D721Med (cell line): ENCODE data around the gene COL15A1.
"Not testable (repeated sequence)": the region's sequence is repeated elsewhere in the genome, so short reads cannot be mapped to it uniquely, and the experiment has no call there.

Source experiments
- DNase-seq: peaks from one replicate; pipeline ENCODE4 v3.0.0; 2011; ENCODE audit warnings: low spot score; ENCODE audit not compliant: insufficient read length
- FAIRE-seq: peaks from 2 replicates; lab custom pipeline; 2011; peaks lifted over from hg19 to GRCh38; lab: Jason Lieb, UNC
- TF ChIP-seq, protein P1 (sequence below): IDR thresholded peaks from 2 replicates; pipeline ENCODE4 v1.5.1; 2012; ENCODE audit warnings: mild to moderate bottlenecking, control low read depth; ENCODE audit not compliant: insufficient read depth; ENCODE audit errors: missing control alignments

Gene COL15A1

DNA sequence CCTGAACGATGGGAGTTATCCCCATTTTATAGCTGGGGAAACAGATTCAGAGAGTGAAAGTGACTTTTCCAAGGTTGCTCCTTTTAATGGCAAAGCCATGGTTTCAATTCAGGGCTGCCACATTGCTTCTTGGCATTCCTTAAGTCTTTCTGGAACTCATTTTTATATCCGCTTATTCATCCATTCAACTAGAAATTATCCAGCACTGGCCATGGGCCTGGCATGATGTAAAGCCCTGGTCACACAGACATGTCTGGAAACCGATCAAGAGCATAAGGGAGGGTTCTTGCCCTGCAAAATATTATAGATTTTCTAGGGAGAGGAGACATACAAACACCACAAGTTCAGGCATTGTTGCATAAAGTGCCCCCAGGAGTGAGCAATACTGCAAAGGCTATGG is 43.0 kb upstream of the COL15A1 start:
- FAIRE-seq, result no peak
- TF ChIP-seq, protein P1, sequence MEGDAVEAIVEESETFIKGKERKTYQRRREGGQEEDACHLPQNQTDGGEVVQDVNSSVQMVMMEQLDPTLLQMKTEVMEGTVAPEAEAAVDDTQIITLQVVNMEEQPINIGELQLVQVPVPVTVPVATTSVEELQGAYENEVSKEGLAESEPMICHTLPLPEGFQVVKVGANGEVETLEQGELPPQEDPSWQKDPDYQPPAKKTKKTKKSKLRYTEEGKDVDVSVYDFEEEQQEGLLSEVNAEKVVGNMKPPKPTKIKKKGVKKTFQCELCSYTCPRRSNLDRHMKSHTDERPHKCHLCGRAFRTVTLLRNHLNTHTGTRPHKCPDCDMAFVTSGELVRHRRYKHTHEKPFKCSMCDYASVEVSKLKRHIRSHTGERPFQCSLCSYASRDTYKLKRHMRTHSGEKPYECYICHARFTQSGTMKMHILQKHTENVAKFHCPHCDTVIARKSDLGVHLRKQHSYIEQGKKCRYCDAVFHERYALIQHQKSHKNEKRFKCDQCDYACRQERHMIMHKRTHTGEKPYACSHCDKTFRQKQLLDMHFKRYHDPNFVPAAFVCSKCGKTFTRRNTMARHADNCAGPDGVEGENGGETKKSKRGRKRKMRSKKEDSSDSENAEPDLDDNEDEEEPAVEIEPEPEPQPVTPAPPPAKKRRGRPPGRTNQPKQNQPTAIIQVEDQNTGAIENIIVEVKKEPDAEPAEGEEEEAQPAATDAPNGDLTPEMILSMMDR, result no peak
- no peak for DNase-seq

- not testable (repeated sequence) for FAIRE-seq, DNase-seq
Measured at GRCh38 chr9:98901843-98902242, 41.9 kb upstream of the COL15A1 start.

DNA sequence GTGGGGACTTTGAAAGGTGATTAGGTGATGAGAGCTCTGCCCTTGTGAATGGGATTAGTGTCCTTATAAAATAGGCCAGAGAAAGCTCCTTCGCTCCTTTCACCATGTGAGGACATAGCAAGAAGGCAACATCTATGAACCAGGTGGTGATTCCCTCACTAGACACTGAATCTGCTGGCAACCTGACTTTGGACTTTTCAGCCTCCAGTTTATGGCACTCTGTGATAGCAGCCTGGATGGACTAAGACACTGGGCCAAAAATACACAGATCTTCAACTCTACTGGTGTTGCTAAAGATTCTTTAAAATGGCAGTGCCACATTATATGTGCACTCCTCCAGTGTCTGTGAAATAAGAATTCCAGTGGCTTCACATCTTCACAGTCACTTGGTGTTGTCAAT is 41.2 kb upstream of the COL15A1 start:
- FAIRE-seq (no peak), DNase-seq (no peak)
- TF ChIP-seq, protein P1, result no peak

GRCh38 chr9:98902925-98903324 is 40.8 kb upstream of the COL15A1 start:
- DNase-seq, result no peak
- TF ChIP-seq, protein P1, result no peak
- FAIRE-seq, result no peak

DNA sequence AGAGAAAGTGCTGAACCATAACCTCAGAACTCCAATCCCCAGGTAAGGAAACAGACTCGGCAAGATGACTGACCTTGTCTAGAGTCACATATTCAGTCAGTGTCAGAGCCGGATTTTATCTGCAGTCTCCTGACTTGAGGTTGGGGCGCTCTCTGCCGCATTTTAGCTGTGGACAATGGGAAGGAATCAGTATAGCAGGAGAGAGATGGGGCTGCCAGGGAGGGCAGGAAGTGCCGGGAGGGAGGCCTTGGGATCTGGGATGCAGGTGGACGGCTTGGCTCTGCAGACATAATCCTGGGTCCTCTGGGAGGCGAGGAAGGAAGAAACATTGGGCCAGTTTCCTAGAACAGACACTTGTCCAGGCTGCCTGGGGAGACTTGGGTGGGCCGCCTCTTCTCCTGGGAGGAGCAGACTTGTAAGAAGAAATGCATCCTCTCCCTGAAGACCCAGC is 39.7 kb upstream of the COL15A1 start:
- FAIRE-seq (no peak), DNase-seq (no peak)
- TF ChIP-seq, protein P1, result no peak

GRCh38 chr9:98905015-98905414 is 38.7 kb upstream of the COL15A1 start:
- no peak for FAIRE-seq
- TF ChIP-seq, protein P1, result no peak
- DNase-seq, result no peak

DNA sequence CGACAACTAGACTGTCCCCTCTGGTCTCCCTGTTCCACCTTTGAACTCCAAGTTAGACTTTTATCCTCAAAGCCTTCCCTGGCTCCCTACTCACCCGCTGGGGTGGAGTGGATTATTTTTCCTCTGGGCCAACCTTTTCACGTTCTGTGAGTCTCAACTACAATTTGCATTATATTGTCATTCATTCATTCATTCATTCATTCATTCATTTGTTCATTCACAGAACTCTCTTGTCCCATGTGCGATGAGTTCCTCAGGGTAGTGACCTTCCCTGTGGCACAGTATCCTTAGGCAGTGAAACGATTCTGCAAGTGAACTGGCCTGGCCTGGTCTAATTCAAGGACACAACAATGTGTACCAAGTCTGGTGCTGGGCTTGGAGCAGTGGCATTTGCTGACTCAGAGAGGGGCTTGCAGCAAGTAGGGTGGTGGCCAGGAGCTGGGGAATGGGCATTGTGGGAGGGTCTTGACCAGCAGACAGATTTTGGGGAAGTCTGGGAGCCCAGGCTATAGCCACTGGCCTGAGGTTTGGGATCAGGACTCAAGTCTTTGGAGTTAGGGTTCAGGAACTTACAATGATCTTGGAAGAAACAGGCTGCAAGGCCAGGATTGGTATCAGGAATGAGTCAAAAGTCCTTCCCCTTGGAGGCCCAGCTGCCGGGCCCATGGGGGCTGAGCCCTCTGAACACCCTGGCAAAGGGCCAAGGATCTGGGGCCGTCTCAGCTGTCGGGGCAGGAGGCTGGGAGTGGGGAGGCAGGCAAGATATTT is 37.2 kb upstream of the COL15A1 start:
- no peak for FAIRE-seq
- DNase-seq, result no peak
- TF ChIP-seq, protein P1, result no peak

- no peak for DNase-seq
- FAIRE-seq, result no peak
- TF ChIP-seq, protein P1, result no peak
Measured at GRCh38 chr9:98907055-98907454, 36.7 kb upstream of the COL15A1 start.
